NOMO-1 treated with dmso at 0.1 percent for 144 hours (cell line): ENCODE results near the gene PDE2A.

ENCODE experiments used
- DNase-seq: peaks from one replicate; lab custom pipeline; 2025; ENCODE audit not compliant: unreplicated experiment; lab: John Stamatoyannopoulos, UW

PDE2A gene

DNA sequence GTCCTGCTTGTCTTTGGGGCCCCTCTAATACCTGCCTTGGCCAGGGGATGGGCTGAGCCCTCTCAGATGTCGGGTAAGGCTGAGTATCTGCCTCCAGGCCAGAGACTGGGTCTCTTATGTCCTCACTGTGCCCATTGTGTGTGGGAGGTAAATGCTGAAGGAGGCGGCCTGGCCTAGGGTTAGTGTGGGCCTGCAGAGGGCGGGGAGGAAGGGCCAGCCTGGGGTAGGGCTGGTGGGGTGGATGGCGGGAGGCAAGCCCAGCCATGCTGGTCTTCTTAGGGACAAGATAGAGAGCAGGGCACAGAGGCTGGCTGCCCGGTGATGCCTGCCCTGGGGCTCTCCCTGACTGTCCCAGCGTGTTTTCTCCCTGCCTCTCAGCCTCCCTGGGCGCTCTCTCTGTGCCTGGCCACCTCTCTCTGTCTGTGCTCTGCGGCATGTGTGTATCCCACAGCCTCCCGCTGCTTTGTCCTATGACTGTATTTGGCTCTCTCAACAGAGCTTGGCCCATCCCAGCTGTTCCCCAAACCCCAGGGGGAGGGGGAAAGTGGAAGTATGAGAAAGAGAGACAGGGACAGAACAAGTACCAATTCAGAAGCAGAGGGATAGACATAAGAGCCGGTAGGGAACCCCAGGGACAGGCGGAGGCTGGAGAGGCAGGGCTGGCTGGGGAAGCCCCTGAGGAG is 57.0 kb downstream of the PDE2A start:
- DNase-seq = no peak

DNA sequence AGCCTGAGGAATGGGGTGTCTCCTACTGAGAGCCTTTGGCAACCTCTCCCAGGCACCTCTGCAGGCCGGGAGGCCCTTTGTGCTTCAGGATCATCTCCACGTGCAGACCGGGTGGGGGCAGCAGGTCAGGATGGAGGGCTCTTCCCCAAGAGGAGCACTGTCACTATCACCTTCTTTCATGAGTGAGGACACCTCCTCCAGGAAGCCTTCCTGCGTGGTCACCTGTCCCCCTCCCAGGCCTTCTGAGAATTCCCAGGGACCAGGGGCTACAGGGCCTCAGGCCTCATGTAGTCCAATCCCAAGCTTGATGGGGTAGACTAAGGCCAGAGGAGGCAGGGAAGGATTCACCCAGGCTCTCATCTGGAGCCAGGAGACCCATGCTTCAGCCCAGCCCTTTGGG is 57.6 kb downstream of the PDE2A start:
- no peak for DNase-seq

DNA sequence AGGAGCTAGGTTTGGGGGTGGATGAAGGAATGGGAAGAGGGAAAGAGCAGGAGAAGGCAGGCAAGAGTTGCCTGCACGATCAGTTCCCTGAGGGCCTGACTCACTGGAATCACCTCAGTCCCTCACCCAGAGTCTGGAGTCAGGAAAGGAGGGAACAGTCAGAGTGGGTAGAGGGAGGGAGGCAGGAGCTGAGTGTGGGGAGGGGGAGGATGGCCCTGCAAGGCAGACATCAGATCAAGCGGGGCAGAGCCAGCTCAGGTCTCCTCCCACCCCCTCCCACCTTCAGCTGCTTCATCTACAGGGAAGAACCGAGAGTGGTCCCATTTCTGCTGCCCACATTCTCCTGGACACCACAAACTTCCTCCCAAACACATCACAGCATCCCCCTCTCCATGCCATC is 58.9 kb downstream of the PDE2A start:
- no peak for DNase-seq

DNA sequence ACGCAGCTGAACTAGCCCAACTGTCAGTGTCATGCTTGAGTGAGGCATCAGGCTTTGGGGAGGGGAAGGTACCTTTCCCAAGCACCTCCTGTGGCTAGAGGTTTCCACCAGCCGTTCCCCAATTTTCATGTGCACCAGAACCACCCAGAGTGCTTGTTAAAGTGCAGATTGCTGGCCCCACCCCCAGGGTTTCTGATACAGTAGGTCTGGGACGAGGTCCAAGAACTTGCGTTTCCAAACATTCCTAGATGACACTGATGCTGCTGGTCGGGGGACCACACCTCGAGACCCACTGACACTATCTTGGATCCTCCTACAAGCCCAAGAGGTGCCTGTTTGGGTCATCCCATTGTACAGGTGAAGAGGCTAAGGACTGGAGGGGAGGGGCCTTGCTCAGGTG is 59.8 kb downstream of the PDE2A start:
- DNase-seq = no peak

- peak; percentile 97 for DNase-seq
Observed at GRCh38 chr11:72613977-72614376, 60.2 kb downstream of the PDE2A start.

DNA sequence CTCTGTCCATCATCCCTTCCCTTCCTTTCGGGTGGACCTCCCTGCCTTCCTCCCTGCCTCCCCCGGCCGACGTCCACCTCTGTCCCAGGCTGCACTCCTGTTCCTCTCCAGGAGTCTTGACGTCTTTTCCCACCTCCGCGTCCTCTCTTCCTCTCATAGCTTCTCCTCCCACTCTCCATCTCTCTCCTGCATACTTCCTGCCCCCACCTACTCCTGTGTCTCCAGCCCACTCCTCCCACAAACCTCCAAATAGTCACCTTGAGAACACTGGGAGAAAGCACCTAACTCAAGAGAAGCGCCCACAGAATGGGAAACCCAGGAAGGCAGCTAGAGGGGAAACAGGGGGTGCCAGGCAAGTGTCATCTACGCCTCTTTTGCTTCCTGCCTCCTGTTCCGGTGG is 60.8 kb downstream of the PDE2A start:
- no peak for DNase-seq

DNA sequence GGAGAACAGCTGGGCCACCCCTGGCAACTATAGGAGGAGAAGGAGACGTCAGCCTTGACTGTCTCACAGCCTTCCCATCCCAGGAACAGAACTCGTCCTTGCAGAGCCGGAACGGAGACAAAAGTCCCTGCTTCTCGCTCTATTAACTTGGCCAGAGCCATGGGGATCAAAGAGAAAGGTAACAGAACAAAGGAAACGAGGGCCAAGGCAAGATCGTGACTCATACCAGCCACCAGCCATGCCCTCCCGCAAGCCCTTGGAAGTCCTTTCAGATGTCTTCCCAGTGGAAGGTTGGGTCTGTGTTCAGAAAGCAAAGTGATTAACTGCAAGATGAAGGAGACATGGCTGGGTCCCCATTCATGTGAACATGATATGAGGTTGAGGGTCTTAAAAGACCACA is 64.7 kb downstream of the PDE2A start:
- no peak for DNase-seq

- no peak for DNase-seq
Observed at GRCh38 chr11:72609045-72609444, 65.2 kb downstream of the PDE2A start.

GRCh38 chr11:72607496-72607895 is 66.7 kb downstream of the PDE2A start:
- no peak for DNase-seq

DNA sequence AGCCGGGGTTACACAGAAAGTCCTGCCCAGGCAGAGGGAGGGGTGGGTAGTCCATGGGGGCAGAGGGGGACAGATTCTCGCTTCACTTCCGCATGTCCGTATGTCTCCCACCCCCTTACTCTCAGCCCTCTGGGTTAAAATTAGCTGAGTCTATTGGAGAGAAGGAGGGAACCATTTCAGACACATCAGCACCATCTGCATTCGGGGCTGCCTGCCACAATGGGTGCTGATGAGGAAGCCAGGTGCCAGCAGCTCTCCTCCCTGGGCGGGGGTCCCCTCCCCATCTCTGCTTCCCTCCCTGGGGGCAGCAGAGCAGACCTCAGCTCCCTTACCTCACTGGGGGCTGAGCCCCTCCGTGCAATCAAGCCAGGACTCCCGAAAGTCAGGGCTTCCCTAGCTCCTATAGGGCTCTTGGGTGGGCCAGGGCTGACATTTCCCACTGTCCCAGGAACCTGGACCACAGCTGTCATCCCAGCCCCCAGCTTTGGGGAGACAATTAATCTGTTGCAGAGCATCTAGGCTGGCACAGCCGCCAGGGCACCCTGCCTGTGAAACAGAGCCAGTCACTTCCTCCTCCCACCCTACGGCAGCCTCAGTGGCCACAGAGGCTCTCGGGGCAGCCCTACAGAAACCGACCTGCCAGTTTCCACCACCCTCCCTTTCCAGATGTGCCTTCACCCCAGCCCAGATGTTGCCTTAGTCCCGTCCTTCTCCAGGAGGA is 67.3 kb downstream of the PDE2A start:
- DNase-seq = no peak

GRCh38 chr11:72605973-72606747 is 68.1 kb downstream of the PDE2A start:
- no peak for DNase-seq

GRCh38 chr11:72604256-72604655 is 70.0 kb downstream of the PDE2A start:
- no peak for DNase-seq

- DNase-seq = no peak
Observed at GRCh38 chr11:72602250-72602904, 71.8 kb downstream of the PDE2A start.

DNA sequence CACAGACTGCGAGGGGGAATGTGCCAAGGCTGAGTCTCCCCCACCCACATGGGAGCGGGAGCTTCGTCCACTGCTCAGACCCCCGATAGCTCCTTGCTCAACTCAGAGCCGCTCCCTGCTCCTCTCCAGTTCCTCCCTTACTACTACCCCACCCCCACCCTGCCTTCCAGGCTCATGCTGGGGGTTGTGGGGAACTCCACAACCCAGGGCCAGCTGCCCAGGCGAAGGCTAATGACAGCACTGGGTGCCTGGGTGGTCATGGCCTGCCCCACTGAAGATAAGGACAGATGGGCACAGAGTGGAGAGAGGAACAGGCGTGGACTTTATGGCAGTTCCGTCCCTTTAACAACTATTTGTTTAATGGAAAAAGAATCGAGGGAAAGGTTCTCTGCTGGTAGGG is 73.7 kb downstream of the PDE2A start:
- no peak for DNase-seq

- DNase-seq = no peak
Observed at GRCh38 chr11:72599325-72600117, 74.7 kb downstream of the PDE2A start.

DNA sequence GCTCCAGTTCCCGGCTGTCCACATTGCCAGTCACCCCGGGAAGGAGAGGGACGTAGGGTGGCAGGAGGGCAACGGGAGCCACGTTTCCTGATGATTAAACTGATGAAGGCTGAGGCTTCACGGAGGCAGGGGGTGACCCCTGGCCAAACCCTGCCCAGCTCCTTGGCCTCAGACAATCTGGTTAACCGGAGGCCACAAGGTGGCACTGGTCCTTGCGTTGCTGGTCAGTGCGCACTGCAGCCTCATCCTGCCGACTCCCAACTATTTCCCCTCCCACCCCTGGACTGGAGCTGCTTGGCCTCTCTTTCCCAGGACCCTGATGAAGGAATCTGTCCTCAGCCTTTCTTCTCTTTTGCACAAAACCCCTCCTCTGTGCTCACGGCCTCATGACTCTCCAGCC is 75.3 kb downstream of the PDE2A start:
- DNase-seq = no peak

DNA sequence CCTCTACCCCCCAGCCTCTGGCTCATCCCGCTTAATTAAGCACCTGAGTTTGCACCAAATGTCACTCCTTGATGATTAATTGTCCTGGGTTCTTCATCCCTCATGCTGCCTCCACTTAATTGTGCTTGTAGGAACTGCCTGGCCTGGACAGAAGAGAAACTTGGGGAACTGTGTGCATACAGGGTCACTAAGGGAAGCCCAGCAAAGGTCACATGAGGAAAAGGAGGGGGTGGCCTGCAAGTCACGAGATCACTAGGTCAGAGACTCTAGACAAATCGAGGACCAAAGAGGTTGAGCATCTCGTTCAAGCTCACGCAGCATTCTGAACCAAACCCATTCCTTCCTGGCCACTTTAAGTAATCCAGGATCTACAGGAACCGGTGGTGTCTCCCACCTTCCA is 75.8 kb downstream of the PDE2A start:
- DNase-seq = no peak

- no peak for DNase-seq
Observed at GRCh38 chr11:72597721-72598120, 76.5 kb downstream of the PDE2A start.

DNA sequence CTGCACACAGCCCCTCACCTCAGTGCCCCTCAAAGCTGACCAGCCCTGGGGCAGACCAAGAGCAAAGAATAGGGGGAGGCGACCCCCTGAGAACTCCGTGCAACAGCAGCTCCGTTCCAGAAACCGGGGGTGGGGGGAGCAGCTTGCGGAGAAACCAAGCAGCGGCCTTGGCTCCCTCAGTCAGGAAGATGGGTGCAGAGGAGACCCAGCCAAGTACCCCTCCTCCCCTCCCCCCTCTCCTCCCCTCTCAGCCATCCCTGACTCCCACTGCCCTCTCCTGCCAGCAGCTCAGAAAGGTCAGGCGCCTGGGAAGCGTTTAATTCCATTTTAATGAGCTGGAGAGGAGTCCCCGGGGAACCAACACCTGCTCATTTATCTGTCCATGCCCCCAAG is 78.9 kb downstream of the PDE2A start:
- DNase-seq = no peak

DNA sequence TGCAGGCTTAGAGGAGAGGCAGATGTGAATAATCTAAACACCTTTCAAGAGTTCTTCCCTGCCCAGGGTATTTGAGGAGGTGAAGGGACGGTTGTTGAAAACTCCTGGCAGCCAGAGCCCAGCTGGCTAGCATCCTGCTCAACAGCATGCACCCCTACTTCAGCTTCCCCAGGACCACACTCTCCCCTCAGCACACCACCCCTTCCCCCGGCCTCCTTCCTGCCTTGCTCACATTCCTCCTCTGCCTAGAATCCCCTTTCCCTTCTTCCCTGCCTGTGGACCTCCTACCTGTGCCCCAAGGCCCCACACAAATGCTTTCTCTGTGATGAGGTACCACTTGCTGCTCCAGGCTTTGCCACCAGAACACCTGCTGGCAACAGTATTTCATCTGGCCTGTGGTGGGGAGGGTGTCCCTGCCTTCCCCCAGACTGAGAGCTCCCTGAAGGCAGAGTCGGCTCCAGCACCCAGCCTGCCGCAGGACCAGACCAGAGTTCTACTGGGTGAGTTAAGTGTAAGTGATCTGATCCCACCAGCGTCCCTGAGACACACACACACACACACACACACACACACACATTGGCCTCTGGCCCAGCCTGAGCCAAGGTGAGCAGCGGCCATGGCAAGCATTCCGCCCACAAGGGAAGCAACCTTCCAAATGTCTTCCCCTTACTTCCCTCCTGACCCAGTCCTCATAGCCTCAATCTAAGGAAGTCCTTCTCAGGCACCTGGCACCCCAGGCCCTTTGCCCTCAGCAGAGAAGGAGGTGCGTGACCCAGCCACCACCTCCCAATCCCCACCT is 79.5 kb downstream of the PDE2A start:
- DNase-seq = no peak
